ENCODE data around the gene KDM4C.

KDM4C gene

DNA sequence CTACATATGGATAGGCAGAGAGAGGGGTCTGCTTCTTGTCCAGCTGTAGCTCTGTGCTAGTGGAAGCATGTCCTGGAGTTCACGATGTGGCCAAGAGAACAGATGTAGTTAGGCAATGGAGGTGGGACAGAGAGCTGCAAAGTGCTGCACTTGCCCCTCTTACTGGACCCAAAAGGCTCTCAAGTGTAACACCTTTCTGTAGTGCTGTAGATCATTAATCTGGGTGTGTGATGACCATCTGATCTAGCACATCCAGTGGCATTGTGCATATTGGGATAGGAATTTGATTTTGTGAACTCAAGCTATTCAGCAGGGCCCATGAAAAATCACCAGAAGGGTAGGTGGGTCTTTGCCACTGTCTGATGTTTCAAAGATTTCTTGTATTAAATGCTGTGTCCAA, 151.4 kb downstream of the KDM4C start:
- no peak for DNase-seq

DNA sequence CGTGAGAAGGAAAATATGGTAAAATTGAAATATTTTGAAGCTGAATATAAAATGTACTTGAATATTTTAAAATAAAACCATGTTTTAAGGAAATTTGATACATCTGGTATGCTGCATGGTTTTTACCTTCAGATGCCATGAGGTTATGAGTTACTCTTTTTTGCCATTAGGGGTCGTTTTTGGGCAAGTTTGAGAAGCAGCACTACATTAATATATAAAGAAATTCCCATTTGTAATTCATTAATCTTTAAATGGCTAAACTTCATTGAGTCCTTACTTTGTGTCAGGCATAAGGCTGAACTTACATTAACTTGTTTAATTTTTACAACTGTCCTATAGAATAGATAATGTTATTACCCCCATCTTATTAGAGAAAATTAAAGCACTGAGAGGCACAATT, 152.3 kb downstream of the KDM4C start:
- no peak for DNase-seq

DNA sequence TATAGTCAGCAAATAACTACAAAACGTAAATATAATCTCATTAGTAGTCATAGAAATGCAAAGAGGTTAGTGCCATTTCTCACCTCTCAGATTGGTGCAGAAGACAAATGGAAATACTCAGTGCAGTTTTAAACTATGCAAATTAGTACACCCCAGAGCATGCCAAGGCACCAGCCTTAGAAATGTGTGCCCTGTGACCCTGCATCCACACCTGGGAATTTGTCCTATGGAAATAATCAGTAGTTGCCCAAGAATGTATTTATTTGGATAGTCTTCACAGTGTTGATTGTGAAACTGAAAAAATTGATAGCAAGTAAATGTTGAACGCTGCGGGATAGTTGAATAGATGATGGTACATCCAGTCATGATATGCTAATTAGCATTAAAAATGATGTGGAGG, 152.7 kb downstream of the KDM4C start:
- DNase-seq, result no peak

DNA sequence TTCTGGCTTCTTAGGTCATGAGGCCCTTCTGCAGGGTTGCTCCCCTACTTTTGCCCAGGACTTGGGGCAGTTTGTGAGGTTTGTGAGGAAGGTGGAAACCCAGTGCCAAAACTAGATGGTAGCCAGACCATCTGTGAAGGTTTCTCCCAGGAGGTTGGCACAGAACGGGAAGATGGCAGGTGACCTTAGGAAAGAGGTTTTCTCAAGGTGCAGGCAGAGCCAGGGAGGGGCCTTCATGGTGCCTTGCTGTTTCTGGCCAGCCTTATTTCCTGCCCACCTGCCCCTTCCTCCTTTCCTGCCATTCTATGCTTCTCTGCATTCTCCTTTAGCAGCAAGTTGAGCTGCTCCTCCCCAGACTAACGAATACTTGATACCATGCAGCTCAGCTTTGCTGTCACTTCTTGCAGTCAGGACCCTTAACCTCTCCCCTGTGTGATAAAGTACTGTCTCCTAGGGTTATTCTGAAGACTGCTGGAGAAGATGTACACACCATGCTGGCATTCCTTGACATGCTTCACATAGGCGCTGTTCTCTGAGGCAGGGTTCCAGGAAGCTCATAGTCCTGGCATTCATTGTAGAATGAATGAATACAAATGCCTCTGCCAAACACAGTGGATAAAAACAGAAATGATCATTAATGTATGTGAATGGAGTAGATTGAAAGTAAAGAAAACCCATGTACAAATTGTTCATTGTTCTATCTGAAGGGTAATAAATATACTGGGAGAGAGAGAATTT, 154.3 kb downstream of the KDM4C start:
- no peak for DNase-seq

DNA sequence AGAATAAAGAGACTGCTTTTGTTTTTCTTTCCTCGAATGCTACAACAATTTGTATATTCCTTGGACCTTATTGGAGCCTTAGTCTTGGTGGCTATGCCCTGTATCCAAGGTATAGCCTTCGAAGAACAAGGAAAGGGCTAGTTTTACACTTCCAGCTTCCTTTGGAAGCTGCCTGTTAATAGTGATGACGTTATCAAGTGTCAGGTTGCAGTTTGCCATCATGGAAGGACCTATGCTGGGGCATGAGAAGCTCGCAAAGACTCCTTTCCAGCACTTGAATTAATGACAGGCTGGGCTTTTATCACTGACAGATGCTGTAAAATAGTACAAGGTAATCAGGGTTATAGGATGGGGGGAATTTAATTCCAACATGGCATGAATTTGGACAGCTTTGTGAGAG, 157.9 kb downstream of the KDM4C start:
- no peak for DNase-seq

DNA sequence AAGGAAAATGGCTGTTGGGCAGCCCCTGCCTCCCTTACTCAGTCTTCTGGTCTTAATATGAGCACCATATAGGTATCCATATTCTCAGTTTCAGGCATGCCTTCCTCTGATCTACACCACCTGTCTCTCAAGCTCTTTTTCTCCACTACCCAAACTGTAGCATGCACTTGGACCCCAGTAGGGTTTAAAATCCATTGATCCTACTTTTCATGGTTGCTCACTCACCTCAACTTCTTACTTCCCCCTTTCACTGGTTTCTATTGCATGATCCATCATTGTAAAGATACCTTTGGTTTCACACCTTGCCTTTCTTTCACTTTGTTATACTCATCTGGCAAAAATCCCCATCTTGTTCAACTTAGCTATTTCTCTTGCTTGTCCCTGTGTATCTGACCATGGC, 159.4 kb downstream of the KDM4C start:
- DNase-seq, result no peak

DNA sequence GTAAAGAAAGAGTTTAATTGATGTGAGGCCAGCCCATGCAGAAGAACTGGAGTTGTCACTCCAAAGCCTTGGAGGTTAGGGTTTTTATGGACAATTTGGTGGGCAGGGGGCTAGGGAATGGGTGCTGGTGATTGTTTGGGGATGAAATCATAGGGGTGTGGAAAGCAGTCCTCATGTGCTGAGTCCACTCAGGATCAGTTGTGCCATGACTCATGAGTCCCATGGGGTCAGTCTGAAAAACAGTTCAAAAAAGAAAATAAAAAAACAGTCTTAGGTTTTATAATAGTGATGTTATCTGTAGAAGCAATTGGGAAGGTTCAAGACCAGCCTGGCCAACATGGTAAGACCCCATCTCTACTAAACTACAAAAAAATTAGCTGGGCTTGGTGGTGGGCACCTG, 162.3 kb downstream of the KDM4C start:
- DNase-seq, result no peak

DNA sequence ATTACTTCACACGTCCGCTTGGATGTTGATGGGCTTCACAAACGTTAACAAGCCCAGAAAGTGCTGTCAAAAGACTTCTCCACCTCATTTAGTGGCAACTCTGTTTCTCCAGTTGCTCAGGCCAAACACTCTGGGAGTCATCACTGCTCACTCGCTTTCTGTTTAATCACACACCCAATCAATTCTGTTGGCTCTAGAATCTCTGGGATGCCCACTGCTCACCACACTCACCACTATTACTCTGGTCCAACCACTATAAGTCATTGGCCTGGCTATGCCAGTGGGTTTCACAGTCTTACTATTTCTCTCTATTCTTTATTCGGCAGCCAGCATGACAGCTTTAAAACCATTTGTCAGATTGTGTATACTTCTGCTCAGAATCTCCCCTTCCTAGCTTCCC, 163.5 kb downstream of the KDM4C start:
- no peak for DNase-seq

DNA sequence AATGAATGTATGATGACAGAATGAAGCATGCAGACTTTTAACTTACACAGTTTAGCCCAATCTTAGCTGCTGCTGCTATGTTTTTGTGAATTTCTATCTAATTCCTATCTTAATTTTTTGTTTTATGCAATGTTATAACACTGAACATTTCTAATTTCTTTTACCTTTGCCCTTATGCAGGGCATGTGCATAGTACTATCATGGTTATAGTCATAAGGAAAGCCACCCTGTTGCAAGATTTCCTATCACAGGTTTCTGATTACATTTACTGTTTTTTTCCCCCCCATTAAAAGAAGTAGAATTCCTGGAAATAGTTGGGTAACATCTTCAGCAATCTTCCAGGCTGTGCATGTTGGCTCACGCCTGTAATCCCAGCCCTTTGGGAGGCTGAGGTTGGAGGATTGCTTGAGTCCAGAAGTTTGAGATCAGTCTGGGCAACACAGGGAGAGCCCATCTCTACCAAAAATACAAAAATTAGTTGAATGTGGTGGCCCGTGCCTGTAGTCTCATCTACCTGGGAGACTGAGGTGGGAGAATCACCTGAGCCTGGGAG, 164.4 kb downstream of the KDM4C start:
- no peak for DNase-seq

DNA sequence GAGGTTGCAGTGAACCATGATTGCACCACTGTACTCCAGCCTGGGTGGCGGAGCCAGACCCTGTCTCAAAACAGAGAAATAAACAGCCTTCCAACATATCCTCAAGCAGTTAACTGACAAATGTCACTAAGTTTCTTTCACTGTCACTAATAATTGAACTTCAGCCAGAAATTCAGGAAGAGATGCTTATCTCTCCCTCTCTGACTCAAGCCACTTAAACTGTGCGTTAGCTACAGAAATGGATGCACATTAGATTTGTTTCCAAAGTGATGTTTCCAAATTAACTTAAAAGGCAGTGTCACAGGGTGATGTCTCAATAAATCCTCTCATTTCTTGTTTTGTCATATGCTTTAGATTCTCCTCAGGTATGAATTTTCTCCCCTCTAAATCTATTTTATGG, 164.9 kb downstream of the KDM4C start:
- peak; percentile 17 for DNase-seq

DNA sequence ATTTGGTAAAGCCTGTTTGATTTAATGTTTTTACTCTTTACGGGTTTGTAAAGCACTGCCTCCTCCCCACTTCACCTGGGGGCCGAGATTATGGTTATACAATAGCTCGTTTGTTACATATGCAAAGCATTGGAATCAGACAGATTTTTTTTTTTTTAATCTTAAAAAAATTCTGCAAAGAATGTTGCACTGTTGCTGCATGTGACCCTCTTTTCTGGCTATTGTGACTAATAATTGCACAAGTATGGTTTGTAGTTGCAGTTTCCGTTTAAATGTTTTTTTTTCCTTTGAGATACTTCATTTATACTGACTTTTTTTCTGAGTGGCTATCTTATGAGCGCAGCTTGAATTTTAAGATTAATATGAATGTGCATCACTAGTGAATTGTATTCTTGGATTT, 165.3 kb downstream of the KDM4C start:
- no peak for DNase-seq

DNA sequence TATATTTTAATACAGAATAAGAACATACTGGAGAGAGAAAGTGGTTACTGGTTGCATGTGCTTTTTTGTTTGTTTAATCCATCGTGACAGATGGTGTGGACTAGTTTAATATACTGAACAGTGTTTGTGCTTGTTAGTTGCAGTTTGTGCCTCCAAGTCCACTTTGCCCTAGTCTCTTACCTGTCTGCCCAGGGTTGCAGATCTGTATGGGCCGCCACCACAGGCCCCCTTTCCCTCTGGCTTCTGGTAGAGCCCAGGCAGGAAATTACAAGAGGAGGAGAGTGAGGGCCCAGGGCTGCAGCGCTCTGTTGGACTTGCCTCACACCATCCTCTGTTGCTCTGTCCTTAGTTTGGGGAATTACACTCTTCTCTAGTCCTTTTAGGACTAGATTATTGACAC, 166.4 kb downstream of the KDM4C start:
- no peak for DNase-seq

DNA sequence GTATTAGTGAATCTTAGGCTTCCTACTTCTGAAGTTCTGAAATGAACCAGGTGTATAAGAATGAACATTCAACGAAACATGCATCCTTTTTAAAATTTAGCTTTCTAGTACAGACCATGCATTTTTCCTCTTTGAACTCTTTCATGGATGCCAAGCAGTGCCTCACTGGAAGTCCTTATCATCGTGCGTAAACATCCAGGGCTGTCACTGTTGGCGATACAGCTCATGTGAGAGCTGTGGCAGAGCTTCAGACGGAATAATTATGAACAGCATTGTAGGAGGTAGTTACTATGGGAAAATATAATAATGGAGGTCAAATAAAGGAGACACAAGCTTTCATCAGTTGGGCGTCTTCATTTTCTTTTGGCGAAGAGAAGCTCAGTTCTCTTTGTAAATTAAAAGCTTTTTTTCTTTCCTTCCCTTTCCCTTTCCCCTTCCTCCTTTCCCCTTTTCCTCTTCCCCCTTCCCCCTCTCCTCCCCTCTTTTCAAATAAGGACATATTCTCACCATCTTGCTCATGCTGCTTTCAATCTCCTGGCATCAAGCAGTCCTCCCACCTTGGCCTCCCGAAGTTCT, 167.3 kb downstream of the KDM4C start:
- no peak for DNase-seq

DNA sequence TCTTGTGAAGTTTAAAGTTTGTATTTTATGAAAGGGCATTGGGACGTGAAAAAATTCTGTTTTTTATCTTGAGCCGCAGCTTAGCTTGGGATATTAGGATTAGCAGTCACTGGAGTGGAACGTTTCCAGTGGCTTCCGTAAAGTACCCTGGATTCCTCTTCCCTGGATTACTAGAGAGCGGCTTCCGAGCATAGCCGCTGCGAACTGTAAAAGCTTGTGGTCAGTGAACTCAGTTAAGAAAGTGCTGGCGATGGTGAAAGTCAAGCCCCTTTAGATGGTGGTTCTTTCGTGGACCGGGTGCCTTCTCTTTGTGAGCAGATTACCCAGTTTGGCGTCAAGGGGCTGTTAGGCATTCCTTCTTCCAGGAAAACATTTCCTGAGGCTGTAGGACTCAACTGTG, 168.1 kb downstream of the KDM4C start:
- DNase-seq, result no peak

DNA sequence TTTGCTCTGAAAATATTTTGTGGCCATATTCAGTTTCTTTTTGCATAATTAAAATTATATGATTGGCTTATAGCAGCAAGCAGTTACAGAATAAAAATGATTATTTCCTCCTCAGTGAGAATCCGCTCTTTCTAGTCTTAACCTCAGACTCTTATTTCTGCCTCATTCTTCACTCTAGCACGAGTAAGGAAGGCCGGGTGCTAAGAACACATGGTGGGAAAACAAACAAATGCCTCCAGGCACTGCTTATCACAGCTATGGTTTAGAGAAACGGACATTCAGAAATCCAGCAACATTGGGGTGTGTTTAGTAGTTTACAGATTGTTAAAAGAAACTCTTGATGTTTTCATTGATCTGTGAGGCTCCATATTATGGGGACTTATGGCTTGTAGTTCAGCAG, 168.7 kb downstream of the KDM4C start:
- DNase-seq, result no peak

DNA sequence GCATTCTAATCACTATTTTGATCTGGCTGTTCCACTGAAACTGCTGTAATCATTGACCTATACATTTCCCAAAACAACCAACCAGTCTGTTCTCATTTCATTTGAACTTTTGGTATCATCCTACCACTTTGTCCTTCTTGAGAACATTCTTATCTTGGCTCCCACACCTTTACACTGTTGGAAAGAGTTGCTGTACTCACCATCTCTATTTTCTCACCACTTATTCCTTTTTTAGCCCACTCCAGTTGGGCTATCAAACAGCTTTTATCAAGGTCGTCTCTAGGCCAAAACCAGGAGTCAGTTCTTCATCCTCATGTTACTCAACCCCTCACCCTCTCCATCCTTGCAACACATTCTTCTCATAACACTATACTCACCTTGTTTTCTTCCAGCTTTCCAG, 170.1 kb downstream of the KDM4C start:
- DNase-seq, result no peak

DNA sequence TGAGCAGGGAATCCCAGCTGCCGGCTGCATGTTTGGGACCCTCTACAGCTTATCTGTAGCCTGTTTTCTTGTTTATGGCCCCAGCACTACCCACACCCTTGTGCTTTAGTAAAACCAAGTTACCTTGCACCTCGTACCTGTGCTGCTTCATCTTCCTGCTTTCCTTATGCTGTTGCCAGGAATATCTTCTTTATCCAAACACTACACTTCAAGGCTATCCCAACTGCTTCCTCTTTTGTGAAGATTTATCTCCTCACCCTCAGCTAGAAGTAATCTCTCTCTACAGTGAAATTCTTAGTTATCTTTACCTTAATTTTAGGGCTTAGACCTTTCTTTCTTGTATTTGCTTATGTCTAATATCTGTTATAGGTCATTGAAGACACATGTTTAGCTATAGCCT, 171.1 kb downstream of the KDM4C start:
- DNase-seq, result no peak

DNA sequence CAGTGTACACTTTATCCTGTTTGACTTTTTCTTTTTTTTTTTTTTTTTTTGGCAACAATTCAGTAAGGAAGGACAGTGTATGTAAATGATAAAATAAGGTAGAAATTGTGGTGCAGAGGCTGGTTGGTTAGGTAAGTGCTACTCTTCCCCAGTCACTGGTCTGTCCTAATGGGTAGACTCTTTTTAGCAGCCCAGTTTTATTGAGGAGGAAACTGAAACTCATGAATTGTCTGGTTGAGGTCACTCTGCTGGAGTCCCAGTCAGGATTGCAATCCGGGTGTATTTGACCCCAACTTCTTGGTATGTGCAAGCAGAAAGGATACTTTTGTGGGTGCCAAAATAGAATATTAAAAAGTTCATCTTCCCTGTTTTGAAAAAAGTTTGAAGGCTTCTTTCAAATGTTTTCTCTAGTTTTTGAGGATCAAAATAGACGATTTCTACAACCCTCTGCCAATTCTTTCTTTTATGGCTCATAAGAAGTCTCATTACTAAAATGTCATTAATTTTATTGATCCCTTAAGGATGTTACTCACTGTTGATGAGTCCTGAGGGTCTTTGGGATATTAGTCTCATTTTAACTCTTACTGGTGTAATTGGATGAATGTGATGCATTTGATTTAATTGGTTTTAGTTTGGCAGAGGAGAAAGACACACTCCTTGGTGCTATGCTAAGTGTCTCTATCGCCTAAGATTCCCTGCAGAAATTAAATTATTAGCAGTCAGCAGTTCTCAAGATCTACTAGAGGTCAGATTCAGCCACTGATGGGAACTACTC, 171.9 kb downstream of the KDM4C start:
- DNase-seq, result no peak

DNA sequence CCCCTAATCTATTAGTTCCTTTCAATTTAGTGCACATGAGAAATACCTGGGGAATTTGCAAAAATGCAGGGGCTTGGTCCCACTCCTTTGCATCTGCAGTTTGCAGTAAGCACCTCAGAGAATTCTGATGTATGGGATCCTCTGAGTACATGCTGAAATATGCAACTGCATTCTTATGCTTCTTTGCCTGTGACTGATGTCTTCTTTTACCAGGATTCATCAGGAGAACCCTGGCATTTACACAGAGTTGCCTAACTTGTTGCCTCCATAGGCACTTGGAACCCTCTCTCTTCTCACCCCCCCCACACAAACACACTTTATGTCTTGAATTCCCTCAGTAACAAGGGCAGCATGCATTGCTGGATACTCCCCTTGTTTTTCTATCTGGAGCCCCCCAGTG, 173.1 kb downstream of the KDM4C start:
- DNase-seq, result no peak

DNA sequence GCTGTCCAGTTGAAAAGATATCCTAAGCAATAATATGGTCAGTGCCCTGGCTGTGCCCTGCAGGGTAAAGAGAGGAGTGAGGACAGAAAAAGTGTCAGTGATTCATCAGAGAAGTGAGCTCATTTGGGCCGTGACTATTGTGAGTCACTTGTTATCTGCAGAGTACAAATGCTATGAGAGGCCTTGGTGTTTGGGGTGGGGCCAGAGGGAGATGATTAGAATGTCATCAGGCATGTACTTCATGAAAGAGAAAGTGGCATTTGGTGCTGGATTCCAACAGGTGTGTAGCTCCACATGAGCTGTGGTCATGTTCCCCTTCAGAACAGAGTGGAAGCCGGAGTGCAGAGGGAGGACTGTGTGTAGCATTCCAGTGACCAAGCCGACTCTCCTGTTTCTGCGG, 174.1 kb downstream of the KDM4C start:
- DNase-seq, result no peak

DNA sequence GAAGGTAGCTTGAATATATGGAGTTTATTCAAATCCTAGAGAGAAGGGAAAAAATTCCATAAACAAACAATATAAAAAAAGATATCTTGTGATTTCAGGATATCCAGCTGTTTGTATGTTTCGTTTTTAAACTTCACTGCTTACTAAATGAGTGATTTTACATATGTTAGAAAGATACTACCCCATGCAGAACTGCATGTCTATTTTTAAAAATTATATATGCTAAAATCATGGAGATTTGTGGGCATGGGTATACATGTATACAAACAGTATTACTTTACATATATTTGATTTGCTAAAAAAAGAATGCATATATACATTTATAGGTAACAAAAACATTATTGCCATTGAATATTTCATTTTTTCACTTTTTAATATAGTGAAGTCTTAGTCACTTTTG, 178.3 kb downstream of the KDM4C start:
- DNase-seq, result no peak

DNA sequence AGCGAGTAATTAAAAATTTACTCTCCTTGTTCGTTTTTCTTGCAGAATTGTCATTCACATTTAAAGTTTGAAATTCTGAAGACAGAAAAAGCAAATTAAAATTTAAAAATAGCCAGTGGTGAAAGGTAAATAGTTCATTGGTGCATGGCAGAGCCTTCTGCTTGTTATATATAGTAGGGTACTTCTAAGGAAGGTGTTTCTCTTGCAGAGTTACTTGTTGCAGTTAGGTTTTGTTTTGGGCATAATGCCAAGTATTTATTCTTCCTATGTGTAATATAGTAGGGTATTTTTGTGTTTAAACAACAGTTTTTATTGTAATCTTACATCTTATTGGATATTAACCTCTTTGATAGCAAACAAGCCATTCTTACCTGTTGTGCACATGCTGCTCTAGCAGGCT, 179.4 kb downstream of the KDM4C start:
- DNase-seq, result no peak

DNA sequence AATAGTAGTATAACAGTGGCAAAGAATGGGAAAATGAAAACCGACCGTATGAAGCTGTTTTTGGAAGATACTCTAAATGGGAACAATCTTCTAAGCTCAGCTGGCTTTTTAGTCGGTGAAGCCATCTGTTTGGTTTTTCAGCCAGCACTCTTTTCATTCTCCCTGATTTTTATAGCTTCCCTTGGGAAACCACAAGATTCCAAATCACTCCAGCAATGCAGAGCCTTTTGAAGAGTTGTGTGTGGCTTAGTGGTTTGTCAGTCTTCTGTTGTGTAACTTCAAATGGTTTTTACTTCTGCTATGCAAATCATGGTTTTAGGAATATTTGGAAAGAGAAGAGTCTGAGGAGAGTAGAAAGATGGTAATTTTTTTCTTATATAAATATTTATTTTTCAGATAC, 180.7 kb downstream of the KDM4C start:
- no peak for DNase-seq

DNA sequence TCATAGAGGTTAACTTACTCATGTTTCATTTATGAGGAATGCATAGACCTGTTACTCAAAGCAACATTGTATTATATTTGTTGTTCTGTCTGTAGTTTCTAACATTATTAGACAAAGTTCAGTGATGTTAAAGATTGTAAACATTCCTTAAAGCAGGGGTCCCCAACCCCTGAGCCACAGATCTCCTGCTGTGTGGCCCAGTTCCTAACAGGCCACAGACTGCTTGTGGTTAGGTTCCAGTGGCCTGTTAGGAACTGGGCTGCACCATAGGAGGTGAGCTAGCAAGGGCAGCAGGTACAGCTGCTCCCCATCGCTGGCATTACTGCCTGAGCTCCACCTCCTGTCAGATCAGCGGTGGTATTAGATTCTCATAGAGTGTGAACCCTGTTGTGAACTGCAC, 181.1 kb downstream of the KDM4C start:
- DNase-seq, result no peak

Measured in DMS79 treated with DMSO at 0.1 percent for 48 hours (cell line).